Upper lobe of right lung (tissue), 1 donor: Measurements from ENCODE around the gene SLC31A2. TPM values are rescaled to one million over a fixed set of nuclear protein-coding genes. Genes with fewer than 3 reads are reported as not detected.

Source experiments
- ATAC-seq: fragments of 200-7000 bp; cut with Tn5 transposase; one replicate; pipeline ENCODE4 v1.9.1; 2020; ENCODE audit warnings: mild to moderate bottlenecking, moderate library complexity
- DNase-seq: peaks from one replicate; pipeline ENCODE4 v3.0.0-alpha.2; 2020
- H3K27ac ChIP-seq: fragments of 200-600 bp; one replicate; pipeline ENCODE4 v1.8.0; 2022
- H3K27me3 ChIP-seq: fragments of 200-600 bp; one replicate; pipeline ENCODE4 v1.8.0; 2022; ENCODE audit warnings: mild to moderate bottlenecking
- H3K36me3 ChIP-seq: fragments of 200-600 bp; one replicate; pipeline ENCODE4 v1.8.0; 2022
- H3K4me1 ChIP-seq: fragments of 200-600 bp; one replicate; pipeline ENCODE4 v1.8.0; 2022
- H3K4me3 ChIP-seq: fragments of 200-600 bp; one replicate; pipeline ENCODE4 v1.8.0; 2022; ENCODE audit warnings: mild to moderate bottlenecking
- H3K9me3 ChIP-seq: fragments of 200-600 bp; one replicate; pipeline ENCODE4 v1.8.0; 2022
- CTCF ChIP-seq: fragments of 200-600 bp; IDR thresholded peaks from one replicate; pipeline ENCODE4 v1.8.0; 2022; ENCODE audit warnings: antibody characterized with exemption
- intact Hi-C: fragments of 100-400 bp; cut with DNase I; formaldehyde crosslinking; loops from one replicate; pipeline ENCODE4 v1.11.0; 2022
- total RNA-seq: library from RNA; stranded (reverse); fragmentation: NEBNext Ultra II Directional; extraction: Animal tissue kit (Norgen Biotek cat#: 25700); gene quantifications from one replicate; pipeline ENCODE4 v1.2.1, GENCODE V29; 2021
- donor health status: DM: no; HTN: yes; CAD: no; lungs with severe emphysema.

The SLC31A2 gene
- total RNA-seq, 1 donor from 2014 or later: 46.9 TPM

- Histone ChIP-seq H3K4me3 (no peak overlapping the region), H3K9me3 (no peaks in the 10 kb centered on the region), H3K27me3 (no peaks in the 10 kb centered on the region), H3K36me3 (peaks cover 95% of the 10 kb centered on the region), H3K27ac (no peak overlapping the region), H3K4me1 (peaks cover 5% of the 10 kb centered on the region)
- DNase-seq (no peak), ATAC-seq (no peak)
- intact Hi-C loops: no loop called here
- TF ChIP-seq CTCF: no peak
Measured at GRCh38 chr9:113163001-113163400, 12.2 kb downstream of the SLC31A2 start.

GRCh38 chr9:113164536-113165300 is 13.9 kb downstream of the SLC31A2 start:
- Histone ChIP-seq H3K4me1 (peaks cover 5% of the 10 kb centered on the region), H3K27ac (no peak overlapping the region), H3K36me3 (peaks cover 95% of the 10 kb centered on the region), H3K9me3 (no peaks in the 10 kb centered on the region), H3K4me3 (no peak overlapping the region), H3K27me3 (no peaks in the 10 kb centered on the region)
- DNase-seq (no peak), ATAC-seq (no peak)
- intact Hi-C loops: no loop called here
- TF ChIP-seq CTCF: no peak

GRCh38 chr9:113166039-113166438 is 15.2 kb downstream of the SLC31A2 start:
- Histone ChIP-seq H3K27ac (no peak overlapping the region), H3K4me1 (peaks cover 5% of the 10 kb centered on the region), H3K9me3 (no peaks in the 10 kb centered on the region), H3K4me3 (no peak overlapping the region), H3K36me3 (peaks cover 98% of the 10 kb centered on the region), H3K27me3 (no peaks in the 10 kb centered on the region)
- TF ChIP-seq CTCF: no peak
- intact Hi-C loops: no loop called here
- ATAC-seq: no peak
- DNase-seq: no peak

- TF ChIP-seq CTCF: no peak
- ATAC-seq (no peak), DNase-seq (no peak)
- Histone ChIP-seq H3K27me3 (no peaks in the 10 kb centered on the region), H3K4me3 (no peak overlapping the region), H3K27ac (no peak overlapping the region), H3K9me3 (no peaks in the 10 kb centered on the region), H3K4me1 (peaks cover 5% of the 10 kb centered on the region), H3K36me3 (peaks cover 97% of the 10 kb centered on the region)
- intact Hi-C loops: no loop called here
Measured at GRCh38 chr9:113168809-113169208, 18.0 kb downstream of the SLC31A2 start.

GRCh38 chr9:113173341-113173740 is 22.5 kb downstream of the SLC31A2 start:
- ATAC-seq (no peak), DNase-seq (no peak)
- H3K4me3 ChIP-seq: no peak overlapping the region
- H3K27me3 ChIP-seq: no peaks in the 10 kb centered on the region
- no peak overlapping the region for H3K27ac ChIP-seq
- H3K4me1 ChIP-seq: no peaks in the 10 kb centered on the region
- H3K9me3 ChIP-seq: no peaks in the 10 kb centered on the region
- H3K36me3 ChIP-seq: peaks cover 94% of the 10 kb centered on the region
- no peak for TF ChIP-seq CTCF
- intact Hi-C loops: no loop called here
